ENCODE measurements around the gene AGBL1.
"Not testable (repeated sequence)": the region's sequence is repeated elsewhere in the genome, so short reads cannot be mapped to it uniquely, and the experiment has no call there.

Gene AGBL1

DNA sequence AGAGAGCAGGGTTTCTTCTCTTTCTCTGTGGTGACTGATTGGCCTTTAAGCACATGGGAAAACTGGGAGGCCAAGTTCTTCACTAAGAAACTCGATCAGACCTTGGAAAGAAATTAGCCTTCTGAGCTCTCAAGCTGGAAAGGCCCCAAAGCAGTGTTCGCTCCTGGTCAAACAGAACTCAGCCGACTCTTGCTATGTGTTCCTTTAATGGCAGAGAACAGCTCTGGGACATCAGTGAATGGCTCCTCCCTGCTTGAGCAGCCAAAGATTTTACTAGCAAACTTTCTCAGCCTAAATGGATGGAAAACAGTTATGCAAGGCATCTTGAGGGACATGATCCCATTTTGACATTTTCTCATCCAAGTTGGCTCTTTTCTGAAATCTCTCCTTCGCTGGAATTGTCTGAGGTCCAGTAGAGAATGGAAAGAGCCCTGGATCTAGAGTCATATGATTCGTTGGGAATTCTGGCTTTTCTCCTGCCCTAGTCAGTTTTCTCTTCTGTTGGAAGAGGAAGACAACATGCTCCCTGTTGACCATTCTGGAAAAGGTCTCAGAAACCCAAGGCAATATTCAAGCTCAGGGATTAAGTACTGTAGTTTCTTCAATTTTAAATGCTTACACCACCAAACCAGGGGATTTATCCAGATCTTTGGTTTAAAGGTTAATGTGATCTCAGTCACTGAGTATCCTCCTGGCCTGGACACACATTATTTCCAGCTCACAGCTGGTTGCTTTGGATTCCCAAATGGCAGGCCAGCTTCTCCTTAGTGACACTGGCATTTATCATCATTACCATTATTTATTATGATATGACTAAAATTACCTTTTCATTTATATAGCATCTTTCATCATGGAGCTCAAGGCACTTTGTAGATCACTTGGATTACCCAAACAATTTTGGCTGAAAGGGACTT, 319.6 kb downstream of the AGBL1 start:
- DNase-seq (ENCODE audit: low spot score), result no peak

DNA sequence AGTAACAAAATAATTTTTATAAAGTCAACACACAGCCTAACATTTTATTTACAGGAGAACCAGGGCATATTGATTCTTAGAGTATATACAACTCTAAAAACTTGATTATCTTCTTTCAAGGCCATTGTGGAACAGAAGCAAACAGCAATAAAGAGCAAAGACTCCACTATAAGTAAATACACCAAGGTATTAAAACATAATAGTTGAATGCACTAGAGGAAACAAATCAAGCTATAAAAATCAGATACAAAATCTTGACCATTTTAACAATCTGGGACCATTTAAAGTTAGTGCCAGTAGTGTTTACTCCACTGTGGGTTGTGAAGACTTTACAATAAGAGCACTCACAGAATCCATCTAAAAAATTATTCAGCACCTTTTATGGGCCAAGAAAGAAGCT, 323.6 kb downstream of the AGBL1 start:
- no peak for DNase-seq (ENCODE audit: low spot score)

DNA sequence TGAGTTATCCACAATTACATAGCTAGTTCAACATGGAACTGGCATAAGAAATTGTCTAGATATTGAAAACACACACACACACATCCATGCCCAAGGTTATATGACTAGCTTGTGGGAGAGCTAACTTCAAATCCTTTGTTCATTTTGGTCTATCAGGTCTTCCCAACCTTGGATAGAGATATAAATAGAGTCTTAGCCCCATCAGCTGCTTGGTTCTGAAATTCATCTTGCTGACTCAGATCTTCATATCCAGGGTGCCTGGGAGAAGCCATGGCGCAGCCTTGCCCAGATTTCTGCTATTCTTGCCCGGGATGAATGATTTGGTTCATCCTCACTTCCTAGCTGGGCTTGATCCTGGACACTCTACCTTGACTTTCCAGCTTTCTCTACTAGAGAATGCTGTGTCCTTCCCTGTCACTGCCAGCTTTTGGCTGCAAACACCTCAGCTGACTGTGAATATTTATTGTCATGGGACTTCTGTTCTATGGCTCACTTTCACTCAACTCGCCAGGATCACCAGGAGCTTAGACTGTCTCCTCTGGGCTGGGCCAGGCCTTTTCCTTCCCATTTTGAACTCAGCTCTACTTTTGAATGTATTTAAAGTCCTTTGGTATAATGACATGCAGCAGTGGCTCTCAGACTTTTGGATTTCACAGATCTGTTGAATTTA, 324.4 kb downstream of the AGBL1 start:
- no peak for DNase-seq (ENCODE audit: low spot score)

DNA sequence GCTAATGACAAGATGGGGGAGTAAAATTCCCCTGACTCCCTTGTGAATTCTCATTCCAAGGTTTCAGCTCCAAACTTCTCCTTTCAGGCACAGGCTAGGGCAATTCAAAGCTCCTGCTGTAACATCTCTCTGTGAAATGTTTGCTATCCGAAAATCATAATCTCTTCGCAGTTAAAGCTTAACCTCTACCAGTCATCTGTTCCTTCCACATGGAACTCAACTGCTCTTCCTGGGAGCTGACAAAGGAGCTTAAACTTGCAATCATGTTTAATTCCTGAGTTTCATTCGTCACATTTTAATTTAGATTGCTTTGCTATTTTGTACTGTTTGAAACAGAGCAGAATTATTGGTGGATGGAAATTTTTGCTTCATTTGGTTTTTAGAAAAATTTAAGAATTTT, 328.6 kb downstream of the AGBL1 start:
- DNase-seq (ENCODE audit: low spot score), result no peak

DNA sequence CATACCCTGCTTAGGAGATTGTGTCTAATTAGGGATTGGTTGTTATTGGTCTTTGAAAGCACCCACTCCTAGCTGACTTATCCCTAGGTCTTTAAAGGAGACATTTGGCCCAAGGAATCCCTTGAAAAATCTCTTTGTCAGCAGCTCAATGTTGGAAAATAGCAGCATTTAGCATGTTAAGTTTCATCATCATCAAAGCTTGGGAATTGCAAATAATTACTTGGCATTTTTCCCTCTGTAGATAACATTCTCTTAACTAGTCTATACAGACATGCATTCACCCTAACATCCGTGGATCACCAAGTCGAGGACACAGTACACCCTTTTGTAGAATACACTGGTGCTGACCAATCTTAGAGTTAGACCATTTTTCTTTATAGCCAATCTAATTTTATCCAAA, 332.2 kb downstream of the AGBL1 start:
- DNase-seq (ENCODE audit: low spot score), result no peak

DNA sequence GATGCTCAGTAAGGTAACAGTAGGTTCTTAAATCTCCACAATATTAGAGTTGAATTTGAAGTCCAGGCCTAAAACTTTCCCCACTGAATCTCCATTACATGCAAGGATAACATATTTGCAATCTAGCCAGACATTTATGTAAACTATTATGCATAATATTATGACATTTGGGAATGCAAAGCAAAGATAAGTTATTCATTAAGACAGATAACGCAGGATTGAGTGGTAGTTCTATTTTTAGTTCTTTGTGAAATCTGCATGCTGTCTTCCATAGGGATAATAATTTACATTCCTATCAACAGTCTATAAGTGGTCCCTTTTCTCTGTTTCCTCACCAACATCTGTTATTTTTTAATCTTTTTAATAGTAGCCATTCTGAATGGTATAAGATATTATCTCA, 333.5 kb downstream of the AGBL1 start:
- DNase-seq (ENCODE audit: low spot score), result no peak

DNA sequence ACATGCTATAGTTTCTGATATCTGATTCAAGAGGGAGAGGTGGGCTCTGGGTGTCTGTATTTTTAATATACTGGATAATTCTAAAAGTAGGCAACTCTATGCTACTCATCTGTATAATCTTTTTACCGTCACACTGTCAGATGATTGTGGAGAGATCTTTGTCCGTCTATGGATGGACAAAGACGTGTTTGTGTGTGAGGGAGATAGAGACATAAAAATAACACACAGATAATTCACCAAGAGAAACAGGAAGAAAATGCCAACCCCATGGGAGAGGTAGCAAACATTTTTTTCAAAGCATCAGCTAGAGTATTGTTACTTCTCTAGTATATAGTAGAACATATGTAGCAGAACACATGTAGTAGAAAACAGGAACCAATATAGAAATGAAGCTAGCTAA, 346.1 kb downstream of the AGBL1 start:
- DNase-seq (ENCODE audit: low spot score), result no peak

DNA sequence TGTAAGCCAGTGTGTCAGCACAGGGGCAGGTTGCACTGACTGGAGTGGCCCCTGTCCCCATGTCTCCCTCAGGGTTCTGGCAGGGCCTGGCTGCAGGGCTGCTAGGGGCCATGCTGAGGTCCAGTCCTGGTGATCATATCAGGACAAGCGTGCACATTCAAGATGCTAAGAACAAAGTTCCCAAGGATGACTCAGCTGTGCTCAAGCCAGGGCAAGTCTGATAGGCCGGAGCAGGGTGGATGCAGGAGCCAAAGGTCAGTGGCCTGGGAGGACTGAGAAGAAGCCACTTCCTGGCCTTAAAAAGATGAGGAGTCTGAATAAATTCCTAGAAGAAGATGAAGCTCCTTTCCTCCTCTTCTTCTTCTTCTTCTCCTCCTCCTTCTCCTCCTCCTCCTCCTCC, 353.2 kb downstream of the AGBL1 start:
- DNase-seq (ENCODE audit: low spot score), result no peak

DNA sequence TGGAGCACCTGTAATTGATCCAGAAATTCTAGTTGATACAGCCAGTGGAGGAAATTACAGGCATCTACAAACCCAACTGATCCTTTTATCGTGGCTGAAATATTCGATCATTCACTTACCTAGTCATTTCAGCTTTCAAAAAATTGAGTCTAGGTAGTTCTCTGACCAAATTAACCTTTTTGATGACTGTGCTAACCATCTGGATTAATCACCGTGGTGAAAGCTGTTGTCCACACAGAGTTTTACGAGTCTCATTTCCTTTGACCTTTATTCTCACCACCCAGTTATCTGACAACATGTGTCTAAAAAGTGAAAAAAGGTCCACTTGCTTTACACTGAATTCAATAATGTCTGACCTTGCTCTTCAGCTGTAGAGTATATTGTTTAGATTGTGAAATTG, 354.3 kb downstream of the AGBL1 start:
- no peak for DNase-seq (ENCODE audit: low spot score)

DNA sequence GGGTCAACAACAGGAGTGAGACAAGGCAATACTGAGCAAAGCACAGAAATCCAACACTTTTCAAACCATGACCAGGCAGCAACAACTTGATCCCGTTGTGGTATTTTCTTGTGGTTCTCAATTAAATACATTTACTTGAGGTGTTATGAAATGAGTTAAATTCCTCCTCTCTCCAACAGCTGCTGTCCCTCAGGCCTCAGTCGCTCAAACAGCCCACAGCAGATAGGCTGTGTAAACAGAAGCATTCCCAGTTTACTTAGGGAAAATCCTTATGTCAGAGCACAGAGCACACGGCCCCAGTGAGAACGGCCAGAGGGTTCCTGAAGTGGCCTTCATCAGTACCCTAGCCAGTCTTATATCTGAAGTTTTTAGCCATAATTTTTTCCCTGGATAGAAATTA, 359.9 kb downstream of the AGBL1 start:
- DNase-seq (ENCODE audit: low spot score), result no peak

DNA sequence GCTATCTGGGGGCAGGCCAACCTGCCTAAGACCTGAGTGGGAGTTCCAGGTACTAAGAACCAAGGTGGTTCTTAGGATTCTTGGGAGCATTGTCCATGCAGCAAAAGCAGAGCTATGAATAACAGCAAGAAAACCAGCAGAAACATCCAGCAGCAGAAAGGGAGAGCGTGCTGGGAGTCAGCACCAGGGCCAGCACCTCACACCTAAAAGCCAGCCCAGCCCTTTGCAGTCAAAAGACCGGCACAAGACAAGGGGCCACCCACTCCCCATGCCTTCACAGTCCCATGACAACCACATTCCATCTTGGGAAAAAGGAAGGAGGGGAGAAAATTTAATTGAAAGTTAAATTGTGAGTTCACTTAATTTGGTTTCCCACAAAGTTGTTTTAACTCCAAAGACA, 364.9 kb downstream of the AGBL1 start:
- DNase-seq (ENCODE audit: low spot score), result peak; percentile 62

DNA sequence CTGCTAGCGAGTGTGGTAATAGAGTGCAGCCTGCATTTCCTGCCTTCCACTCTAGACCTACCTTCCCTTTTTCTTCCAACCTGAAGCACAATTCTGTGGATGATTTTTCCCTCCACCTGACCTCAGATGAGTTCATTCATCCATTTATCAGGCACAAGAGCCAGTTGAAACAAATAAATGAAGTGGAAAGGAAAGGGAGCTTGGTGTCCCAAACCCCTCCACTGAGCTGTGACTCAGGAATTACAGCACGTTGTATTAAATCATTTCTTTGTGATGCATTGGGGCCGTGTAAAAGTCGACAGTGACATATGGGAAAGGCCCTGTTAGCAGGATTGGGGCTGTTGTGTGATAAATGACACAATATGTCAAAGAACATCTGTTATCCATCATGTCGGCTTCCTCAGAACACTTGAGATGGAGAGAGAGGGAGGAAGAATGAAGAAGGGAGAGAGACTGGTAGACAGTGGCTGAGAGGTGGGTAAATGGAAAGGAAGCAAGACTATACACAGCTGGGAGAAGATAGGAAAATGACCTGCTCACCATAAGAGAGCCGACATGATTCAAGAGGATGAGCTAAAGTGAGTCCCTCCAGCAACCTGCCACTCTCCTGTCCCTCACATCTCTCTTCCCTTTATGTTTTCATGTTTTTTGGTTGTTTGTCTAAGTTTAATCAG, 366.0 kb downstream of the AGBL1 start:
- DNase-seq (ENCODE audit: low spot score), result no peak

DNA sequence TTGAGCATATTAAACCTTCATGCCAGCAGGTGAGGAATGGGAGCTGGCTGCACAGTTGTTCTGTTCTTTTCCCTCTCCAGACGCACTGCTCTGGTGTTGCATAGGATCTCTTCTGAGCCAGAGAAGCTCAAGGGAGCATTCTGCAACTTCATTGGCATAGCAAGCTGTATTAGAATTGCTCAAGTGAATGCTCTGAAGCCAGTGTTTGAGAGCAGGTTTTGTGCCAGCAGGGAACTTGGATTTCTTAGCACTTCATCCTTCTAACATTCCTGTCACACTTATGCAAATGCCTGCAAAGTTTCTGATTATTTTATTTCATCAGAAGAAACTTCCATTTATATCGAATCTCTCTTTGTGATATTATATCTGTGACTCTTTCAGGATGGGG, 366.6 kb downstream of the AGBL1 start:
- no peak for DNase-seq (ENCODE audit: low spot score)

DNA sequence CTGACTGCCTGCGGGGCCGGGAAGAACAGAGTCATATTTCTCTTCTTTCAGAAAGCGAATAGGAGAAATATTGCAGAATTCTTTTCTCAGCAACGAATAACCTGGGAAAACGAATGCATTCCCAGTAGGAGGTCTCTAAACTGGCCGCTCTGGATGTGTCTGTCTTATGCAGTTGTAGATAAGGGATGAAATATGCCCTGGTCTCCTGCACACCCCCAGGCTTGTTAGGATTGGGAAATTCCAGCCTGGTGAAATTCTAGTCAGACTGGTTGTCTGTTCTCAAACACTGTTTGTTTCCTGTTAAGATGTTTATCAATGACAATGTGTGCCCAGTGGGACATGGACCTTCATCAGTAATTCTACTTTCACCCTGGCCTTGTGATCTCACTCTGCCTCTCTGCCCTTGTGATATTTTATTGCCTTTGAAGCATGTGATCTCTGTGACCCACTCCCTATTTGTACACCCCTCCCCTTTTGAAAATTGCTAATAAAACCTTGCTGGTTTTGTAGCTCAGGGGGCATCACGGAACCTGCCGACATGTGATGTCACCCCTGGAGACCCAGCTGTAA, 385.9 kb downstream of the AGBL1 start:
- not testable (repeated sequence) for DNase-seq (ENCODE audit: low spot score)

DNA sequence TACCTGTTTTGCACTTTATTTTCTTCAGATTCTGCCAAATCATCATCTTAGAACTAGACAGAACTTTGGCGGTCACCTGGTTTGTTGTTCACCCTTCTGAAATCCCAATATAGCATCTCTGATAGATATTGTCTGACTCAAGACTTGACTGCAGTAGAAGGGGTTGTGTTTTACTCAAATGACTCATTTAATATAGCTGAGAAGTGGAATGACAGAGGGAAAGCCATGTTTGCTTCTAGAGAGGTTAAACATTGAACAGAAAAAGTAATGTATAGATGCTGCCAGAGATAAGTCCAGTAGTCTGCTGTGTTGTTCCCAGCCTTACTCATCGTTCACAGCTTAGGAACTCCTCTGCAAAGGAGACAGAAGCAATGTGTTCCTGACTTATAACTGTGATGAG, 402.0 kb downstream of the AGBL1 start:
- no peak for DNase-seq (ENCODE audit: low spot score)

DNA sequence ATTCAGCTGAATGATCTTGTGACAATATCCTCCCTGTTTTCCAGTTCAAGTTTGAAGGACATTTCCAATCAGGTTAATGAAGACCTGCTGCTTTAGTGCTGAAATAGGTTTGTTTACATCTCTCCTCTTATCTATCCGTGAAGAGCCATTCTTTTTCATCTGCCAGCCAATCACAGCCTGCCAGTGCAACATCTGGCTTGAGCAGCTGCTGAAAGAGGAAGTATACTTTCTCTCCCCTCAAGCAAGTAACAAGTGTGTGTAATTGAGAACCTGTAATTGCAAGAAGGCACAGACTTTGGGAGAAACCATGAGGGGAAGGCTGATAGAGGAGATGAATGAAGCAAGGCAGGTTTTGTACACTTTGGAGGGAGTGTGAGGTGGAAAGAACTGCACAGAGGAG, 404.3 kb downstream of the AGBL1 start:
- no peak for DNase-seq (ENCODE audit: low spot score)

DNA sequence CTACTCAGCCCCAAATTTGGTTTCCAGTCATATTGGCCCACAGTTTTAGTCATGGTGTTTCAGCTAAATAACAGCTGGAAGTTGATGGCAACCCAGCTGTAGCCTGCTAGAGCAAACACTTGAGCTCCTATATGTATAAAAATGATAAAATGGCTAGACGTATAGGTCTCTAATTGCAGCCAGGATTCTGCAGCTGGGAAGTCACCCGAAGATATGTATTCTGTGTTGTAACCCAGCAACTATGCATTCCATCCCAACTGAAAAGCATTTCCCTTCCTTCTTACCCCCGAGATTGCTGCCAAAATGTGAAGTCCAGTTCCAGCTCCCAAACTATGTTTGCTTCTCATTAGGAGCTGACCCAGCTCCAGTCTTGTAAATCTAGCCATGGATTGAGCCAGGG, 408.4 kb downstream of the AGBL1 start:
- no peak for DNase-seq (ENCODE audit: low spot score)

DNA sequence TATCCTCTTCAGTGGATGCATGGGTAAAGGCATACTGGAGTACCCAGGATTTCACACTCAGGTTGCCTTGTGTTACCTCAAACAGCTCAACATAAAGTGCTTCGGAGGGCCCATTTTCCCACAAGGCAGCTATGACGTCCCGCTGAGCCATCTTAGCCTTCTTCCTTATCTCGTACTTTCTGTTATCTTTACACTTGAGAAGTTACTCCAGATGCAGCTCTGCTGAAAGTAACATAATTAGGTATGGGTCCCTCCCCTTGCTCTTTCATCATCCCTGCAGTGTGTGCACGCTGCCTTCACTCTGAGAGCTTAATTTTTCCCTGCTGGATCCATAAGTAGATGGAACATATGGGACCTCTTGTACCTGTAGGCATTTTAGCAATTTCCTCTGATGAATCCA, 410.3 kb downstream of the AGBL1 start:
- DNase-seq (ENCODE audit: low spot score), result no peak

DNA sequence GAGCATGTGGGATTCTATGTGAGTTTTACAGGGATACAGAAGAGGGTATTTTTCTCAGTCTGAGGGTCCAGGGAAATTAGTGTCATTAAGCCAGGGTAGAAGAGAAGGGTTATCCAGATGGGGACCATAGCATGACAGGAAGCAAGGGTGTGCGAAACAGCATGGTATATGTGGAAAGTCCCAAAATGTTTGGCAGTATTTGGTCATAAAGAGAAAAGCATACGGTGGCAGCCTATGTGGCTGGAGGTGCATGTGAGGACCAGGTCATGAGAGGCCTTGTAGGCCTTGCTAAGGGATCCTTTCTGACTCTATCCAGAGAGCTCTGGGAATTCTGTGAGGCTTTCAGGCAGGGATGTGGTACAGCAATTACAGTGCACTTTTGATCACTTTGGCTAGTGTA, 411.4 kb downstream of the AGBL1 start:
- no peak for DNase-seq (ENCODE audit: low spot score)

DNA sequence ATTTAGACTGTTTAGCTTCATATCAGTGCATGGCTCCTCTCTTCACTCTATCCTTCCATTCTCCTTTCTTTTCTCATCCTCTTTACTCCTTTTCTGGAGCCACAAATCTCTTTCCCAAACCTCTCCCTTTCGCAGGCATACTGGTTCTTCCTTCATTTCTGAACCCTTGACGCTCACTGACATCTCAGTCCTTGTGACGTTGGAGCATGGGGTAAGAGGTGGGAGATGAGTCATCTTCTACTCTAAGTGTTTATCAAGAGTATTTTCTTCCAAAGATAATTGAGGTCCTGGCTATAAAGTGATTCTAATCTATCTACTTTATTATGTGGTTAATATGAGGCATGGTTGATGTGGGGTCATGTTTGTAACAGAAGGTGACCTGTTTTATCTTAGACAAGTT, 414.2 kb downstream of the AGBL1 start:
- DNase-seq (ENCODE audit: low spot score), result no peak

DNA sequence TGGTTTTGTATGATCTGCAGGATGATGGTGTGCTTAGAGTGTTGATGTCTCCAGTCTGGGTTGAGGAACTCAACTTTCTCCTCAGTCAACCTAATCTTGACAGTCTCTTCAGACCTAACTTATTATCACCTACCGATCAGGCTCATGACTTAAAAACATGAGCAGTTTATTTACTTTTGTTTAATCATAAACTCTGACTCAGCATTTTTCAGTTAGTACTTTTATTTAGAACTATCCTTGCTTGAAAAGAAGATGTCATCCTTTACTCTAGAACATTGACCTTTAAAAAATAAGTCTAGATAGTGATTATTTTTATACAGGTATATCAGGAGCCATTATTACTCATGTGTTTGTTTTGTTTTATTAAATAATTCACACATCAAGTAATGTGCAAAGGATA, 414.8 kb downstream of the AGBL1 start:
- DNase-seq (ENCODE audit: low spot score), result no peak

DNA sequence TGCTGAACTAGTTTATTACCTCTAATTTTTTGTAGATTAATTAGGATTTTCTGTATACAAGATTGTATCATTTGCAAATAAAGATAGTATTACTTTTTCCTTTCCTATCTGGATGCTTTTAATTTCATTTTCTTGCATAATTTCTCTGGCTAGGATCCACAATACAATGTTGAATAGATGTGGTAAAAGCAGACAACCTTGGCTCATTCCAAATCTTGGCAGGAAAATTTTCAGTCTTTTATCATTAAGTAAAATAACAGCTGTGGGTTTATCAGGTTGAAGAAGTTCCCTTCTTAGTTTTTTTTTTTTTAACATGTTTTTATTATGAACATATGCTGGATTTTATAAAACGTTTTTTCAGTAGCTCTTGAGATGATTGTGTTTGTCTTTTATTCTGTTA, 422.6 kb downstream of the AGBL1 start:
- DNase-seq (ENCODE audit: low spot score), result no peak

DNA sequence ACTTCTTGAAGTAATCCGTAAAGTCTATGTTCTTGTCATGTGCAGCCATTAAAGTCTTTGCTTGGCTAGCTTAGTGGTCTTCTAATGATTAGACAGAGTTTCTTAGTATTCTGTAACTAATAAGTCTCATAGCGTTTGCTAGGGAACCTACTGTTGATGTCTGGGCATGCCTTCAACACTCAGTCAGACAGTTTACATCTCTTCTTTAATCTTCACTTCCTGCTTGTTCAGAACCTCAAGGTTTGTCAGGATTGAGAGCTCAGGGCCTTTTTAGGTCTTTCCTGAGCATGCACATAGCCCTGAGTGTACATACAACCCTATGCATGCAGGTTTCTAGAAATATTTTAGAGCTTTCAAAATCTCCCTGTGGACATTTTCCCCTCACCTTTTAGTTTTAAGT, 426.3 kb downstream of the AGBL1 start:
- no peak for DNase-seq (ENCODE audit: low spot score)
